Measurements from ENCODE around the gene UBE2V1. TPM values are rescaled to one million over a fixed set of nuclear protein-coding genes. Genes with fewer than 3 reads are reported as not detected.

Gene UBE2V1
- total and polyA plus RNA-seq, 2 donors (not counting 1 experiment from before 2014, with no cell fraction given), result 69.2 to 158 TPM

DNA sequence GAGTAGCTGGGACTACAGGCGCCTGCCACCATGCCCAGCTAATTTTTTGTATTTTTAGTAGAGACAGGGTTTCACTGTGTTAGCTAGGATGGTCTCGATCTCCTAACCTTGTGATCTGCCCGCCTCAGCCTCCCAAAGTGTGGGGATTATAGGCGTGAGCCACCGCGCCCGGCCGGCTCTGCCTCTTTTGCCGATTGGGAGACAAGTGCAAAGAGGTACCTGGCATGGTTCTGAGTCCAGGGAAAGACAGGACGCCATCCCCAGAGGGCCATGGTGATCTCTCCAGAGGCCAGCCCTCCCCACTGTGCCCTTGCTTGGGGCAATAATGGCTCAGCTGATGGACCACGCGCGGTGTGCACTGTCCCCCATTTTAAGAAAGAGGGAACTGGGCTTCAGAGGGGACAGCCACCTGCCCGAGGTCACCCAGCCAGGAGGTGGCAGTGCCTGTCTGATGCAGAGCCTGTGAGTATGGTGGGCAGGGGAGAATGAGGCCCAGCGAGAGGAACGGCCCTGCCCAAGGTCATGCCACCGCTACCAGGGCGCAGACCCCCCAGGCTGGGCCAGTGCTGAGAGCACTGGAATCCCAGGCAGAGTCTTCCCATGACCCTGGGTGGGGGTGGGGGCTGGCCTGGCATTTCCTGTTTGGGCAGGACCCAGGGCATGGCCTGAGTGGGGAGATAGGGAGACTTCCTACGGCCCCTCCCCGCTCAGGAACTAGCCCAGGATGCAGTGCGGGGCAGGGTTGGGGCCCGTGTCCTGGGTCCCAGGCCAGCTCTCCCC is 69.2 kb downstream of the UBE2V1 start:
- no peaks in the 10 kb centered on the region for H3K79me2 ChIP-seq (ENCODE audit: control insufficient read depth, insufficient read depth, low read length)
- peaks cover 32% of the 10 kb centered on the region for H3K4me1 Mint-ChIP-seq
- no peak overlapping the region for H3K27ac Mint-ChIP-seq
- H3K27me3 Mint-ChIP-seq, result no peaks in the 10 kb centered on the region
- no peak overlapping the region for H3K4me3 ChIP-seq (ENCODE audit: control extremely low read depth in 1 of 5, extremely low read depth in 1 of 5, insufficient read depth in 1 of 5, low read depth in 2 of 5, low read length in 4 of 5)
- H3K27ac ChIP-seq (ENCODE audit: low read length in 2 of 2), result no peak overlapping the region
- H3K9me3 Mint-ChIP-seq (ENCODE audit: insufficient read depth), result no peaks in the 10 kb centered on the region
- H3K9ac ChIP-seq (ENCODE audit: low read length), result no peak overlapping the region
- H3K27me3 ChIP-seq (replicated peaks in 1 of 4; ENCODE audit: control extremely low read depth in 1 of 4, control insufficient read depth in 3 of 4, insufficient read depth in 4 of 4, low read length in 3 of 4), result no peaks in the 10 kb centered on the region
- ChIA-PET CTCF (interaction anchor here (1.0 kb wide), 1 partner anchor 62 kb away, joined by 3 read pairs; no protein-coding TSS in a partner anchor), POLR2A (interaction anchor here (0.7 kb wide), 1 partner anchor 66 kb away, joined by 4 read pairs; no protein-coding TSS in a partner anchor)
- ATAC-seq (ENCODE audit: low read depth) (no peak), DNase-seq (no peak)
- H4K20me1 ChIP-seq (ENCODE audit: control insufficient read depth, insufficient read depth, low read length, poor library complexity, severe bottlenecking), result no peaks in the 10 kb centered on the region
- H3K4me1 ChIP-seq (ENCODE audit: control insufficient read depth in 2 of 2, insufficient read depth in 2 of 2, low read length in 2 of 2), result peaks cover 30 to 45% of the 10 kb centered on the region in 2 donors
- intact Hi-C loops (cut with micrococcal nuclease), result no loop called here
- peaks cover 0 to 4% (median 0%) of the 10 kb centered on the region in 3 donors for H3K9me3 ChIP-seq (ENCODE audit: control extremely low read depth in 1 of 3, control insufficient read depth in 2 of 3, insufficient read depth in 1 of 3, low read length in 2 of 3)
- H2AFZ ChIP-seq (ENCODE audit: insufficient read depth, low read depth, low read length, poor library complexity, severe bottlenecking), result no peak overlapping the region
- no peak for TF ChIP-seq EZH2 (IDR thresholded peaks at IDR 0.05; ENCODE audit: borderline replicate concordance, insufficient read depth, low read depth, low read length, poor library complexity, severe bottlenecking)
- TF ChIP-seq, protein P1, sequence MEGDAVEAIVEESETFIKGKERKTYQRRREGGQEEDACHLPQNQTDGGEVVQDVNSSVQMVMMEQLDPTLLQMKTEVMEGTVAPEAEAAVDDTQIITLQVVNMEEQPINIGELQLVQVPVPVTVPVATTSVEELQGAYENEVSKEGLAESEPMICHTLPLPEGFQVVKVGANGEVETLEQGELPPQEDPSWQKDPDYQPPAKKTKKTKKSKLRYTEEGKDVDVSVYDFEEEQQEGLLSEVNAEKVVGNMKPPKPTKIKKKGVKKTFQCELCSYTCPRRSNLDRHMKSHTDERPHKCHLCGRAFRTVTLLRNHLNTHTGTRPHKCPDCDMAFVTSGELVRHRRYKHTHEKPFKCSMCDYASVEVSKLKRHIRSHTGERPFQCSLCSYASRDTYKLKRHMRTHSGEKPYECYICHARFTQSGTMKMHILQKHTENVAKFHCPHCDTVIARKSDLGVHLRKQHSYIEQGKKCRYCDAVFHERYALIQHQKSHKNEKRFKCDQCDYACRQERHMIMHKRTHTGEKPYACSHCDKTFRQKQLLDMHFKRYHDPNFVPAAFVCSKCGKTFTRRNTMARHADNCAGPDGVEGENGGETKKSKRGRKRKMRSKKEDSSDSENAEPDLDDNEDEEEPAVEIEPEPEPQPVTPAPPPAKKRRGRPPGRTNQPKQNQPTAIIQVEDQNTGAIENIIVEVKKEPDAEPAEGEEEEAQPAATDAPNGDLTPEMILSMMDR (IDR thresholded peaks at IDR 0.05), result no peak
- H3K4me2 ChIP-seq (replicated peaks; ENCODE audit: low read depth, low read length, poor library complexity, severe bottlenecking), result no peak overlapping the region
- no peak overlapping the region for H3K4me3 Mint-ChIP-seq
- H3K36me3 ChIP-seq (replicated peaks in 1 of 2; ENCODE audit: control extremely low read depth in 1 of 2, control insufficient read depth in 1 of 2, extremely low read depth in 1 of 2, insufficient read depth in 2 of 2, low read length in 1 of 2), result no peaks in the 10 kb centered on the region
- 99% methylated on average over 21 of the region's 22 CpGs for WGBS (ENCODE audit: insufficient coverage)
